WI38 (cell line): Measurements from ENCODE around the gene ANO6.

Experiments
- H3K4me3 ChIP-seq: 2 replicates; pipeline ENCODE4 v1.5.1; 2011; ENCODE audit warnings: low read depth, mild to moderate bottlenecking, control low read depth, low read length
- CTCF ChIP-seq: IDR thresholded peaks from 2 replicates; pipeline ENCODE4 v1.5.1; 2012; ENCODE audit warnings: low read depth, mild to moderate bottlenecking, control low read depth, low read length

ANO6 gene

GRCh38 chr12:45214071-45214470, 1.8 kb upstream of the ANO6 start:
- H3K4me3 ChIP-seq, result no peak overlapping the region
- no peak for TF ChIP-seq CTCF

GRCh38 chr12:45214749-45215418, 1.0 kb upstream of the ANO6 start:
- TF ChIP-seq CTCF, result no peak
- peak overlapping the region; percentile 90 for H3K4me3 ChIP-seq

- TF ChIP-seq CTCF, result peak; percentile 40
- peak overlapping the region; percentile 90 for H3K4me3 ChIP-seq
Observed at GRCh38 chr12:45216230-45216982, 511 bp downstream of the ANO6 start.

GRCh38 chr12:45216983-45217485, 1.1 kb downstream of the ANO6 start:
- TF ChIP-seq CTCF, result no peak

GRCh38 chr12:45217846-45218245, 2.0 kb downstream of the ANO6 start:
- peak overlapping the region; percentile 90 for H3K4me3 ChIP-seq
- no peak for TF ChIP-seq CTCF

More at GRCh38 chr12:45216983-45217485, 1.1 kb downstream of the ANO6 start:
- peak overlapping the region; percentile 90 for H3K4me3 ChIP-seq

- H3K4me3 ChIP-seq, result no peak overlapping the region
- no peak for TF ChIP-seq CTCF
Observed at GRCh38 chr12:45219621-45220020, 3.7 kb downstream of the ANO6 start.

GRCh38 chr12:45220363-45220931, 4.6 kb downstream of the ANO6 start:
- no peak for TF ChIP-seq CTCF
- no peak overlapping the region for H3K4me3 ChIP-seq
